GM23338 (cell line): Measurements from ENCODE around the gene SVIL. TPM values are rescaled to one million over a fixed set of nuclear protein-coding genes. Genes with fewer than 3 reads are reported as not detected.

Experiments used
- ATAC-seq: fragments of 200-7000 bp; cut with Tn5 transposase; 3 replicates; pipeline ENCODE4 v1.9.1; 2020
- DNase-seq: peaks from one replicate; pipeline ENCODE4 v3.0.0-alpha.2; 2015; ENCODE audit warnings: low spot score
- H2AFZ ChIP-seq: fragments of 200-600 bp; sonication (generic); 2 replicates; pipeline ENCODE4 v1.8.0; 2016; ENCODE audit warnings: antibody characterized with exemption, mild to moderate bottlenecking, moderate library complexity
- H3F3A ChIP-seq: fragments of 200-600 bp; sonication (generic); replicated peaks from 2 replicates; pipeline ENCODE4 v1.8.0; 2017; ENCODE audit warnings: antibody characterized with exemption, mixed run types, low read depth
- H3K27ac ChIP-seq: fragments of 200-600 bp; sonication (generic); 2 replicates; pipeline ENCODE4 v1.6.1; 2016; ENCODE audit warnings: low read depth
- H3K27me3 ChIP-seq: fragments of 200-600 bp; sonication (generic); 2 replicates; pipeline ENCODE4 v1.8.0; 2016; ENCODE audit warnings: mild to moderate bottlenecking, mixed run types, moderate library complexity; ENCODE audit not compliant: insufficient read depth
- H3K36me3 ChIP-seq: fragments of 200-600 bp; sonication (generic); 2 replicates; pipeline ENCODE4 v1.8.0; 2016; ENCODE audit warnings: mild to moderate bottlenecking; ENCODE audit not compliant: insufficient read depth
- H3K4me1 ChIP-seq: fragments of 200-600 bp; sonication (generic); 2 replicates; pipeline ENCODE4 v1.8.0; 2016; ENCODE audit warnings: mild to moderate bottlenecking, moderate library complexity; ENCODE audit not compliant: insufficient read depth
- H3K4me2 ChIP-seq: fragments of 200-600 bp; sonication (generic); 2 replicates; pipeline ENCODE4 v1.7.1; 2017; ENCODE audit warnings: mixed run types
- H3K4me3 ChIP-seq: fragments of 200-600 bp; sonication (generic); 2 replicates; pipeline ENCODE4 v1.6.1; 2016; ENCODE audit warnings: mixed run types
- H3K79me2 ChIP-seq: fragments of 200-600 bp; sonication (generic); replicated peaks from 2 replicates; pipeline ENCODE4 v1.8.0; 2017; ENCODE audit warnings: mild to moderate bottlenecking; ENCODE audit not compliant: insufficient read depth
- H3K9me2 ChIP-seq: fragments of 200-600 bp; sonication (generic); 2 replicates; pipeline ENCODE4 v1.8.0; 2017; ENCODE audit not compliant: insufficient read depth
- H4K20me1 ChIP-seq: fragments of 200-600 bp; sonication (generic); replicated peaks from 2 replicates; pipeline ENCODE4 v1.8.0; 2017; ENCODE audit warnings: mild to moderate bottlenecking; ENCODE audit not compliant: insufficient read depth
- H3K27ac Mint-ChIP-seq: 2 replicates; pipeline ENCODE4 v1.8.0; 2020; ENCODE audit warnings: inconsistent platforms, mild to moderate bottlenecking, moderate library complexity, mixed read lengths
- H3K27me3 Mint-ChIP-seq: 3 replicates; pipeline ENCODE4 v1.8.0; 2022; ENCODE audit warnings: low read depth, mild to moderate bottlenecking, moderate library complexity, mixed read lengths, inconsistent platforms; ENCODE audit not compliant: insufficient read depth, poor library complexity
- H3K36me3 Mint-ChIP-seq: 3 replicates; pipeline ENCODE4 v1.8.0; 2021; ENCODE audit warnings: low read depth, mild to moderate bottlenecking, inconsistent platforms, moderate library complexity, mixed read lengths
- H3K4me1 Mint-ChIP-seq: 3 replicates; pipeline ENCODE4 v1.8.0; 2020; ENCODE audit warnings: mild to moderate bottlenecking, inconsistent platforms, mixed read lengths
- H3K4me3 Mint-ChIP-seq: 3 replicates; pipeline ENCODE4 v1.8.0; 2021; ENCODE audit warnings: moderate library complexity, mild to moderate bottlenecking, inconsistent platforms, mixed read lengths
- H3K9me3 Mint-ChIP-seq: 3 replicates; pipeline ENCODE4 v1.8.0; 2020; ENCODE audit warnings: moderate library complexity, mild to moderate bottlenecking, inconsistent platforms, mixed read lengths
- EZH2 ChIP-seq: fragments of 200-600 bp; sonication (generic); IDR thresholded peaks from one replicate; pipeline ENCODE4 v1.8.0; 2017; ENCODE audit warnings: antibody characterized with exemption, mild to moderate bottlenecking, low read depth; ENCODE audit not compliant: unreplicated experiment
- JUNB ChIP-seq: IDR thresholded peaks from one replicate; pipeline ENCODE4 v1.6.1; 2016; ENCODE audit warnings: antibody characterized with exemption; ENCODE audit not compliant: unreplicated experiment
- NANOG ChIP-seq: IDR thresholded peaks from 2 replicates; pipeline ENCODE4 v1.6.1; 2016; ENCODE audit warnings: antibody characterized with exemption, borderline replicate concordance
- POLR2AphosphoS5 ChIP-seq: IDR thresholded peaks from 2 replicates; pipeline ENCODE4 v1.6.1; 2016; ENCODE audit warnings: antibody characterized with exemption, low read depth
- REST ChIP-seq: IDR thresholded peaks from one replicate; pipeline ENCODE4 v1.6.1; 2018; ENCODE audit warnings: antibody characterized with exemption; ENCODE audit not compliant: unreplicated experiment
- ZNF114 ChIP-seq: fragments of 250-450 bp; sonication (Bioruptor Pico); IDR thresholded peaks from 2 replicates; pipeline ENCODE4 v1.5.0; 2020; ENCODE audit warnings: mild to moderate bottlenecking, moderate library complexity
- ZNF331 ChIP-seq: fragments of 250-450 bp; sonication (Bioruptor Pico); IDR thresholded peaks from 2 replicates; pipeline ENCODE4 v1.5.0; 2020; ENCODE audit warnings: low read depth, mild to moderate bottlenecking, moderate library complexity
- ZNF462 ChIP-seq: fragments of 250-450 bp; sonication (Bioruptor Pico); IDR thresholded peaks from 2 replicates; pipeline ENCODE4 v1.5.0; 2020; ENCODE audit warnings: mild to moderate bottlenecking, moderate library complexity
- polyA plus RNA-seq: library from polyadenylated mRNA; unstranded; fragments of >200 nt; fragmentation: Nextera tagmentation; extraction: Ambion mirVana; gene quantifications from 2 replicates; pipeline ENCODE4 v1.2.1, GENCODE V29; 2016
- total RNA-seq: library from RNA; depleted of rRNA; stranded (reverse); fragments of >200 nt; shearing (Covaris generic); gene quantifications from 2 replicates; pipeline ENCODE4 v1.2.3, GENCODE V29; 2014
- TF ChIP-seq, protein P1 (sequence below): IDR thresholded peaks from 2 replicates; pipeline ENCODE4 v1.6.1; 2016; ENCODE audit warnings: antibody characterized with exemption

SVIL gene
- total and polyA plus RNA-seq, 2 experiments from 2014 or later: 8.8 to 34.9 TPM

DNA sequence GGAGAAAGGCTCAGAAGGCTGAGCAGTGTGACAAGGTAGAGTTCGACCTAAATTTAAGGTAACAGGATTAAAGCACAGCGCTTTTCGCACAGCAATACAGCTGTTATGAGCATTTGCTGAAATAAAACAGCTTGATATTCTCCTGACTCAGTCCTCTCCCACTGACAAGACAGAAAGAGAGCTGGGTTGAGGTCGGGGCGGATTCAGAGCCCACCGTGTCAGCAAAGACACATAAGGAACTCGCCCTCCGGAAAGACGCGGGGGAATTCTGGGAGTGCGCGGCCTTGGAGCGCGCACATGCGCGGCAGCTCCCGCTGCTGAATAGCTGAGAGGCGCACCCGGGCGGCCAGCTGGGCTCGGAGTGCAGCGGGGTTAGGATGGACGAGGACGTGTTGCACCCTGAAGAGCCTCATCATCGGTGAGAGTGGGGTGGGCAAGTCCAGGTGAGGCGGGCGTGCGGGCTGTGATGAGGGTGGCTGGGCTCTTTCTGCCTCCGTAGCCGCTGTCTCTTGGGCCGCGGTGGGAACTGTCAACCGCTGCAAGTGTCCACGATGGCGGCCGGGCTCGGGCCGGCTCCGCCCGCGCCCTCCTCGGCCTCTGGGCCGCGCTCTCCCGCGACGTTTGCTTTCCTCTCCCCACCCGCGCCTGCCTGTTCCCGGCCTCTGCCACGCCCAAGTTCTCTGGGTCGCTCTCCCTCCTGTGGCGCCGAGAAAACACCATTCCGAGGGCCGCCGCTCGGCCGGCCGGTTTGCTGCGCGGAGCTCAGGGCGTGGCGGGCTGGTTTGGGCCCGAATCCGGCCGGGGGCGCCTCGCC is 225.3 kb downstream of the SVIL start:
- Mint-ChIP-seq H3K27ac (no peak overlapping the region), H3K36me3 (peaks cover 31% of the 10 kb centered on the region), H3K4me1 (no peaks in the 10 kb centered on the region), H3K9me3 (peaks cover 49% of the 10 kb centered on the region), H3K4me3 (peak overlapping the region; percentile 78), H3K27me3 (peaks cover 12% of the 10 kb centered on the region)
- Histone ChIP-seq H2AFZ (peak overlapping the region; percentile 96), H3K27me3 (peaks cover 18% of the 10 kb centered on the region), H3K4me3 (peak overlapping the region; percentile 60), H3K27ac (no peak overlapping the region), H3K79me2 (peaks cover 3% of the 10 kb centered on the region; the same call in 1 of the 2 replicates), H3K36me3 (peaks cover 22% of the 10 kb centered on the region), H3K4me2 (peak overlapping the region; percentile 83), H3F3A (no peaks in the 10 kb centered on the region), H3K9me2 (0 out of 2 replicates have a peak, but pooled peaks cover 5% of the 10 kb centered on the region), H3K4me1 (0 out of 2 replicates have a peak, but pooled peaks cover 3% of the 10 kb centered on the region), H4K20me1 (no peaks in the 10 kb centered on the region)
- ATAC-seq: peak; percentile 92
- no peak for TF ChIP-seq NANOG
- TF ChIP-seq POLR2AphosphoS5: peak; percentile 48; the same call in 1 of the 2 replicates
- peak; percentile 54 for DNase-seq

- H3K4me3 ChIP-seq: peak overlapping the region; percentile 60; the same call in 1 of the 2 replicates
- H3K4me1 ChIP-seq: 0 out of 2 replicates have a peak, but pooled peaks cover 3% of the 10 kb centered on the region
- H3F3A ChIP-seq: no peaks in the 10 kb centered on the region
- H3K9me3 Mint-ChIP-seq: peaks cover 51% of the 10 kb centered on the region
- H4K20me1 ChIP-seq: no peaks in the 10 kb centered on the region
- TF ChIP-seq ZNF114 (CRISPR knock-in tag) (no peak), JUNB (no peak), ZNF462 (no peak), NANOG (no peak), ZNF331 (CRISPR knock-in tag) (no peak), EZH2 (no peak), REST (no peak)
- TF ChIP-seq, protein P1, sequence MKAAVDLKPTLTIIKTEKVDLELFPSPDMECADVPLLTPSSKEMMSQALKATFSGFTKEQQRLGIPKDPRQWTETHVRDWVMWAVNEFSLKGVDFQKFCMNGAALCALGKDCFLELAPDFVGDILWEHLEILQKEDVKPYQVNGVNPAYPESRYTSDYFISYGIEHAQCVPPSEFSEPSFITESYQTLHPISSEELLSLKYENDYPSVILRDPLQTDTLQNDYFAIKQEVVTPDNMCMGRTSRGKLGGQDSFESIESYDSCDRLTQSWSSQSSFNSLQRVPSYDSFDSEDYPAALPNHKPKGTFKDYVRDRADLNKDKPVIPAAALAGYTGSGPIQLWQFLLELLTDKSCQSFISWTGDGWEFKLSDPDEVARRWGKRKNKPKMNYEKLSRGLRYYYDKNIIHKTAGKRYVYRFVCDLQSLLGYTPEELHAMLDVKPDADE: no peak
- DNase-seq (no peak), ATAC-seq (no peak)
- no peaks in the 10 kb centered on the region for H3K4me1 Mint-ChIP-seq
- peak overlapping the region; percentile 96 for H2AFZ ChIP-seq
- H3K79me2 ChIP-seq: peaks cover 3% of the 10 kb centered on the region; the same call in 1 of the 2 replicates
- 0 out of 2 replicates have a peak, but pooled peaks cover 5% of the 10 kb centered on the region for H3K9me2 ChIP-seq
- peaks cover 12% of the 10 kb centered on the region for H3K27me3 Mint-ChIP-seq
- no peak overlapping the region for H3K27ac ChIP-seq
- peak overlapping the region; percentile 83 for H3K4me2 ChIP-seq
- peaks cover 18% of the 10 kb centered on the region for H3K27me3 ChIP-seq
- peaks cover 32% of the 10 kb centered on the region for H3K36me3 Mint-ChIP-seq
- H3K27ac Mint-ChIP-seq: no peak overlapping the region
- peak overlapping the region; percentile 78; the same call in 1 of the 3 replicates for H3K4me3 Mint-ChIP-seq
- peaks cover 22% of the 10 kb centered on the region for H3K36me3 ChIP-seq
These were observed 225.9 kb downstream of the SVIL start for GRCh38 chr10:29408847-29409240.
